ENCODE measurements around the gene LRRK2.

DNA sequence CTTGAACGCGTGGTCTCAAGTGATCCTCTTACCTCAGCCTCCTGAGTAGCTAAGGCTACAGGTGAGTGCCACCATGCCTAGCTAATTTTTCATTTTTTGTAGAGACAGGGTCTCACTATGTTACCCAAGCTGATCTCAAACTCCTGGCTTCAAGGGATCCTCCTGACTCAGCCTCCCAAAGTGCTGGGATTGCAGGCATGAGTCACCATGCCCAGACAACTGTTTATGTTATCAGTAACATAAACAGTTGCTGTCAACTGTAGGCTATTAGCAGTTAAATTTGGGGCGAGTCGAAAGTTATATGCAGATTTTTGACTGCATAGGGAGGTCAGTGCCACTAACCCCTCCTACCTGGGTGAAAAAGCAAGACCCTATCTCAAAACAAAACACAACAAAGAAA, 26.2 kb upstream of the LRRK2 start:
- TF ChIP-seq, protein P1, sequence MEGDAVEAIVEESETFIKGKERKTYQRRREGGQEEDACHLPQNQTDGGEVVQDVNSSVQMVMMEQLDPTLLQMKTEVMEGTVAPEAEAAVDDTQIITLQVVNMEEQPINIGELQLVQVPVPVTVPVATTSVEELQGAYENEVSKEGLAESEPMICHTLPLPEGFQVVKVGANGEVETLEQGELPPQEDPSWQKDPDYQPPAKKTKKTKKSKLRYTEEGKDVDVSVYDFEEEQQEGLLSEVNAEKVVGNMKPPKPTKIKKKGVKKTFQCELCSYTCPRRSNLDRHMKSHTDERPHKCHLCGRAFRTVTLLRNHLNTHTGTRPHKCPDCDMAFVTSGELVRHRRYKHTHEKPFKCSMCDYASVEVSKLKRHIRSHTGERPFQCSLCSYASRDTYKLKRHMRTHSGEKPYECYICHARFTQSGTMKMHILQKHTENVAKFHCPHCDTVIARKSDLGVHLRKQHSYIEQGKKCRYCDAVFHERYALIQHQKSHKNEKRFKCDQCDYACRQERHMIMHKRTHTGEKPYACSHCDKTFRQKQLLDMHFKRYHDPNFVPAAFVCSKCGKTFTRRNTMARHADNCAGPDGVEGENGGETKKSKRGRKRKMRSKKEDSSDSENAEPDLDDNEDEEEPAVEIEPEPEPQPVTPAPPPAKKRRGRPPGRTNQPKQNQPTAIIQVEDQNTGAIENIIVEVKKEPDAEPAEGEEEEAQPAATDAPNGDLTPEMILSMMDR (IDR thresholded peaks at IDR 0.05; ENCODE audit: borderline replicate concordance, extremely low read depth, low read length, poor library complexity, severe bottlenecking): no peak
- no peak for TF ChIP-seq EZH2 (IDR thresholded peaks at IDR 0.05; ENCODE audit: borderline replicate concordance, low read depth, low read length, severe bottlenecking)
